K562 (cell line): Measurements from ENCODE around the gene ZNF236. TPM values are rescaled to one million over a fixed set of nuclear protein-coding genes. Genes with fewer than 3 reads are reported as not detected.

ENCODE experiments used
- ATAC-seq: fragments of 200-7000 bp; cut with Tn5 transposase; 3 replicates; pipeline ENCODE4 v1.9.1; 2020; ENCODE audit warnings: moderate library complexity
- BruUV-seq: library from RNA; stranded (reverse); fragments of 400-500 nt; replicated peaks from 2 replicates; lab custom pipeline; 2021; lab: Mats Ljungman, UMichigan
- CTCF ChIA-PET: fragments of 300-600 bp; formaldehyde crosslinking; extraction: SDS; loops from one replicate; lab custom pipeline; 2021; ENCODE audit warnings: low intra/inter-chr PET ratio; lab: Yijun Ruan, JAX
- POLR2A ChIA-PET: fragments of 300-600, 350-650 bp; sonication (Branson Sonifier 250); formaldehyde crosslinking; extraction: SDS; loops from one replicate; lab custom pipeline; 2021; ENCODE audit warnings: antibody characterized with exemption, inconsistent platforms; lab: Yijun Ruan, JAX
- DNase-seq, 4 experiments: peaks; one replicate each; pipeline versions ENCODE4 v3.0.0 to v3.0.0-alpha.2; 2011 to 2018; ENCODE audit warnings: low spot score in 3 of 4, mixed read lengths in 3 of 4; ENCODE audit errors: extremely low read depth in 1 of 4
- FAIRE-seq: peaks from 2 replicates; lab custom pipeline; 2011; peaks lifted over from hg19 to GRCh38; lab: Jason Lieb, UNC
- H2AFZ ChIP-seq: 2 replicates; pipeline ENCODE4 v1.6.0; 2011; ENCODE audit warnings: low read depth, low read length, control low read depth, inconsistent platforms
- H3K27ac ChIP-seq: fragments of 200-600 bp; 3 replicates; pipeline ENCODE4 v1.8.0; 2011; ENCODE audit warnings: low read depth, mild to moderate bottlenecking, control low read depth, inconsistent platforms, low read length, moderate library complexity, mixed read lengths; ENCODE audit errors: extremely low read depth
- H3K27me3 ChIP-seq, 2 experiments: fragments of 300-600 bp in 1 of 2; 2 replicates in 1 of 2; 3 replicates in 1 of 2; pipeline versions ENCODE4 v1.6.0 to v1.8.0; 2011; ENCODE audit warnings: inconsistent platforms in 2 of 2, low read length in 2 of 2, mild to moderate bottlenecking in 1 of 2, mixed read lengths in 1 of 2, moderate library complexity in 1 of 2; ENCODE audit not compliant: control insufficient read depth in 2 of 2, insufficient read depth in 2 of 2
- H3K36me3 ChIP-seq: fragments of 300-600 bp; 3 replicates; pipeline ENCODE4 v1.8.0; 2011; ENCODE audit warnings: mild to moderate bottlenecking, low read length, inconsistent platforms; ENCODE audit not compliant: control insufficient read depth, insufficient read depth
- H3K4me1 ChIP-seq, 2 experiments: fragments of 200-600 bp in 1 of 2; replicated peaks in 1 of 2; 2 replicates in 1 of 2; 3 replicates in 1 of 2; pipeline versions ENCODE4 v1.5.1 to v1.8.0; 2011; ENCODE audit warnings: inconsistent platforms in 2 of 2, low read length in 2 of 2, mild to moderate bottlenecking in 1 of 2, mixed read lengths in 1 of 2, moderate library complexity in 1 of 2; ENCODE audit not compliant: control insufficient read depth in 2 of 2, insufficient read depth in 2 of 2
- H3K4me2 ChIP-seq: 2 replicates; pipeline ENCODE4 v1.6.1; 2011; ENCODE audit warnings: low read length, control low read depth, inconsistent platforms, mixed read lengths; ENCODE audit not compliant: insufficient read depth
- H3K4me3 ChIP-seq: fragments of 200-600 bp; sonication (generic), shearing (Covaris generic); 2 replicates; pipeline ENCODE4 v1.5.1; 2016; ENCODE audit warnings: control low read depth, inconsistent platforms
- H3K79me2 ChIP-seq: fragments of 200-600 bp; 3 replicates; pipeline ENCODE4 v1.8.0; 2011; ENCODE audit warnings: low read length, inconsistent platforms; ENCODE audit not compliant: control insufficient read depth, insufficient read depth
- H3K9ac ChIP-seq, 2 experiments: 2 replicates each; pipeline versions ENCODE4 v1.6.0 to v1.6.1; 2011; ENCODE audit warnings: low read depth in 2 of 2, low read length in 2 of 2, control low read depth in 1 of 2, inconsistent platforms in 1 of 2, mild to moderate bottlenecking in 1 of 2, mixed read lengths in 1 of 2; ENCODE audit not compliant: insufficient read depth in 1 of 2
- H3K9me1 ChIP-seq: one replicate; pipeline ENCODE4 v1.6.0; 2011; ENCODE audit warnings: inconsistent platforms, mild to moderate bottlenecking, low read length, moderate library complexity; ENCODE audit not compliant: control insufficient read depth, insufficient read depth
- H3K9me3 ChIP-seq: replicated peaks from 2 replicates; pipeline ENCODE4 v1.5.1; 2011; ENCODE audit warnings: low read depth, low read length, inconsistent platforms; ENCODE audit not compliant: control insufficient read depth, insufficient read depth
- H4K20me1 ChIP-seq: replicated peaks from 2 replicates; pipeline ENCODE4 v1.6.1; 2011; ENCODE audit warnings: low read length, inconsistent platforms, mixed read lengths; ENCODE audit not compliant: control insufficient read depth, insufficient read depth
- CHD7 ChIP-seq: fragments of 200-600 bp; sonication (generic); IDR thresholded peaks from one replicate; pipeline ENCODE4 v1.6.1; 2012; ENCODE audit warnings: mild to moderate bottlenecking, low read depth, low read length, inconsistent platforms
- ZNF830 ChIP-seq: fragments of 250-450 bp; sonication (Bioruptor Pico); IDR thresholded peaks from 2 replicates; pipeline ENCODE4 v1.5.0; 2021; ENCODE audit warnings: mild to moderate bottlenecking
- whole genome bisulfite sequencing: fragments of 100-300 bp; shearing (Covaris generic); methylation state at CpG from one replicate; pipeline ENCODE4 v1.1.6; 2016; ENCODE audit warnings: low coverage, mixed read lengths; ENCODE audit not compliant: insufficient coverage; ENCODE audit errors: missing lambda C conversion rate; 5-methylcytosine and 5-hydroxymethylcytosine counted together
- in situ Hi-C: fragments of 300-500 bp; cut with MboI; formaldehyde crosslinking; loops from 4 replicates; pipeline ENCODE4 v1.15.0; 2018; ENCODE audit warnings: inconsistent platforms, mixed read lengths
- intact Hi-C: fragments of 100-400 bp; cut with micrococcal nuclease; formaldehyde crosslinking; loops from 2 replicates; pipeline ENCODE4 v1.14.2; 2022
- polyA plus RNA-seq, 8 experiments: library from polyadenylated mRNA; depleted of rRNA in 4 of 8; stranded (reverse) in 5 of 8; unstranded in 3 of 8; fragments of >200 nt; fragmentation: Nextera tagmentation in 2 of 8; fragmentation: Illumina TruSeq in 1 of 8; extraction: Ambion mirVana in 2 of 8; extraction: Trizol in 1 of 8; gene quantifications; 2 replicates each; pipeline versions ENCODE4 v1.2.1 to v1.2.3, GENCODE V29; 2011 to 2014; ENCODE audit warnings: inconsistent platforms in 1 of 8, missing spikeins in 1 of 8
- total RNA-seq, 7 experiments: library from RNA; depleted of rRNA in 6 of 7; stranded (reverse); fragments of >200 nt in 6 of 7; fragmentation: Illumina TruSeq in 2 of 7; extraction: Trizol in 2 of 7; gene quantifications; 2 replicates each; pipeline versions ENCODE4 v1.2.1 to v1.2.3, GENCODE V29; 2011 to 2021; ENCODE audit warnings: low replicate concordance in 1 of 7
- TF ChIP-seq, protein P1 (sequence below): fragments of 250-450 bp; sonication (Bioruptor Pico); IDR thresholded peaks from 2 replicates; pipeline ENCODE4 v1.8.0; 2021; ENCODE audit warnings: moderate library complexity, mild to moderate bottlenecking, inconsistent platforms

Gene ZNF236
- total and polyA plus RNA-seq, 9 of the 15 experiments (the other 6 are each of a cell fraction or from before 2014, with no cell fraction given): 0.35 to 8.7 (median 3.4) TPM

DNA sequence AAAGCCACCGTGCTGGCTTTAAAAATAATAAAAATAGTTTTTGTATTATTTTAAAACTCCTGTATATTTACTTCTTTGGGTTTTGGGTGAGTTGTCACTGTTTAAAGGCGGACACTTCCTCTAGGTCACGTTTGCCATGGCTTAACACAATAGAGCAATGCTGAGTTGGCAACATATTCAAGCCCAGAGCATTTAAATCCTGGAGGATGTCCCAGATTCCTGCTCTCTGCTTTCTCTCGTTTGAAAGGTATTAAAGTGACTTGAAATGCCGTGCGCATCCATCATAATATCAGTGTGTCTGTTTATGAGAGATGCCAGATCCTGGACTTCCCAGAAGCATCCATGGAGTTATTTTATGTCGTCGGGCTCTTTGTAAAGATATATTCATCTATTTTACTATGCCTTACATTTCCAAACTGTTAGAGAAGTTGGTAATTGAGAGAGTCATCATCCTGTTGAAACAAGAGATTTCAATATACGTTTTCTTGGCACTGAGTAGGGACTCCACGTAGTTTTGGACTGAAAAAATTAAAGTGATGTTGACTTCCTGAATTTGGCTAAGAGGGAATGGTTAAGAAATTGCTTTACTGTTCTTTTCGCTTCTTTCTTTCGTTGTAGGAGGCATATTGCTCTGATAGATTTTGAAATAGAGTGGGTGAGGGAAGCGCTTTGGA is 150.6 kb downstream of the ZNF236 start (continued):
- TF ChIP-seq, protein P1, sequence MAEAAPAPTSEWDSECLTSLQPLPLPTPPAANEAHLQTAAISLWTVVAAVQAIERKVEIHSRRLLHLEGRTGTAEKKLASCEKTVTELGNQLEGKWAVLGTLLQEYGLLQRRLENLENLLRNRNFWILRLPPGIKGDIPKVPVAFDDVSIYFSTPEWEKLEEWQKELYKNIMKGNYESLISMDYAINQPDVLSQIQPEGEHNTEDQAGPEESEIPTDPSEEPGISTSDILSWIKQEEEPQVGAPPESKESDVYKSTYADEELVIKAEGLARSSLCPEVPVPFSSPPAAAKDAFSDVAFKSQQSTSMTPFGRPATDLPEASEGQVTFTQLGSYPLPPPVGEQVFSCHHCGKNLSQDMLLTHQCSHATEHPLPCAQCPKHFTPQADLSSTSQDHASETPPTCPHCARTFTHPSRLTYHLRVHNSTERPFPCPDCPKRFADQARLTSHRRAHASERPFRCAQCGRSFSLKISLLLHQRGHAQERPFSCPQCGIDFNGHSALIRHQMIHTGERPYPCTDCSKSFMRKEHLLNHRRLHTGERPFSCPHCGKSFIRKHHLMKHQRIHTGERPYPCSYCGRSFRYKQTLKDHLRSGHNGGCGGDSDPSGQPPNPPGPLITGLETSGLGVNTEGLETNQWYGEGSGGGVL (CRISPR knock-in tag): no peak

DNA sequence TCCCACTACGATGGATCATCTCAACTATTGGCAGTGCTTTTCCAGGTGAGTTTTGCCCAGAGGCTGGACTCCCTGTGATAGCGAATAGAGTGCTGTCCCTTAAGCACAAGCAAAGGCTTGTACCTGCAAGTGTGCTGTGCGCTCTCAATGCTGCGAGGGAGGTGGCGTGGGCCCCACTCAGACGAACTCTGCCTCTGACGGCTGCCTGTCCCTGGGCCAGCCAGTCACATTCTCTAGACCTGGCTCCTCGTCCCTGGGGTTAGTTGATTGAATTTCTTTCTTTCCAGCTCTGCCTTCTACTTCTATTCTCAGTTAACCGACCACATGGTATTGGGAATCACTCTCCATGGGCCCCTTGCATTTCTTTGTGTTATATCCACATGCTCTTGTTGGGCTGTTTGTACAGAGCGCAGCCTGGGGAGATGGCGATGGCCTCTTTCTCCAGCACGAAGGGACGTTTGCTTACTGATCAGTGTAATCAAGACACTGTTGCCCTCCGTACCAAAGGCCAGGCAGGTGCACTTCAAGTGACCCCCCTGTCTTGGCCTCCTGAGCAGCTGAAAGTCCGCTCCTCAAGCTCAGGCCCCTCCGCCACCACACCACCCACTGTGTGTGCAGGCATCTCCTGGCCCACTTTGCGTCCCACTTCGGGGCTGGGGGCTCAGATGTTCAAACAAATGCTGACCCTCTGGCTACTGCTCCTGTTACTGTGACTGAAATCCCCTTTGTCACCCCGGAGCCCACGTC is 151.3 kb downstream of the ZNF236 start:
- Histone ChIP-seq H3K27ac (no peak overlapping the region), H2AFZ (no peak overlapping the region), H3K79me2 (no peaks in the 10 kb centered on the region), H3K27me3 (no peaks in the 10 kb centered on the region; a peak in 1 of 5 replicates), H3K36me3 (no peaks in the 10 kb centered on the region), H3K4me1 (no peaks in the 10 kb centered on the region; a peak in 1 of 5 replicates), H3K9me3 (no peaks in the 10 kb centered on the region), H3K4me3 (no peak overlapping the region), H4K20me1 (no peaks in the 10 kb centered on the region), H3K4me2 (no peak overlapping the region), H3K9me1 (no peaks in the 10 kb centered on the region), H3K9ac (peak overlapping the region in 1 of 2 experiments; percentile 35; a peak in 1 of 4 replicates)
- DNase-seq: no peak
- ChIA-PET CTCF (no interaction called here), POLR2A (no interaction called here)
- no TSS peak for BruUV-seq
- in situ Hi-C loops: no loop called here
- intact Hi-C loops: no loop called here
- no peak for FAIRE-seq
- TF ChIP-seq ZNF830 (CRISPR knock-in tag) (no peak), CHD7 (no peak)
- 64% methylated on average over 9 of the region's 20 CpGs for WGBS
- ATAC-seq: no peak
